Measurements from ENCODE around the gene ALK. TPM values are rescaled to one million over a fixed set of nuclear protein-coding genes. Genes with fewer than 3 reads are reported as not detected.

ALK gene
- total RNA-seq, 8 experiments from 2014 or later, result 0.49 to 8.8 (median 3.8) TPM

- Histone ChIP-seq H3K4me1 (replicated peaks in 1 of 2) (peaks cover 35 to 63% of the 10 kb centered on the region in 2 donors), H3K4me3 (no peak overlapping the region), H3K27ac (no peak overlapping the region)
- in situ Hi-C loops (cut with MboI; ENCODE audit: low pct_unique_long_range_greater_than_20kb in 2 of 9, low sequenced_read_pairs in 9 of 9, unreplicated experiment in 9 of 9), result no loop called here
- ATAC-seq (replicated peaks in 6 of 8), result peak in 6 of 8 experiments; percentile 60 to 80 (median 70)
- 77 to 100% (median 80%) methylated on average over 2 to 3 of the region's 4 CpGs; no CpG with 5 or more reads in 7 of the 10 experiments for WGBS, 10 experiments
These were observed 346.0 kb downstream of the ALK start for GRCh38 chr2:29575370-29575890.

- H3K27ac ChIP-seq, result no peak overlapping the region
- H3K4me1 ChIP-seq (replicated peaks in 1 of 2), result peaks cover 25 to 50% of the 10 kb centered on the region in 2 donors
- 39 to 100% (median 93%) methylated on average over 1 to 4 of the region's 4 CpGs; no CpG with 5 or more reads in 1 of the 10 experiments for WGBS, 10 experiments
- ATAC-seq (replicated peaks in 6 of 8), result no peak
- no peak overlapping the region for H3K4me3 ChIP-seq
- in situ Hi-C loops (cut with MboI; ENCODE audit: low pct_unique_long_range_greater_than_20kb in 2 of 9, low sequenced_read_pairs in 9 of 9, unreplicated experiment in 9 of 9), result no loop called here
These were observed 347.8 kb downstream of the ALK start for GRCh38 chr2:29573612-29574011.

GRCh38 chr2:29573147-29573546, 348.2 kb downstream of the ALK start:
- Histone ChIP-seq H3K27ac (no peak overlapping the region), H3K4me1 (replicated peaks in 1 of 2) (peaks cover 24 to 46% of the 10 kb centered on the region in 2 donors), H3K4me3 (no peak overlapping the region)
- WGBS, 10 experiments, result 17 to 100% (median 92%) methylated on average over 1 to 2 of the region's 2 CpGs; no CpG with 5 or more reads in 4 of the 10 experiments
- in situ Hi-C loops (cut with MboI; ENCODE audit: low pct_unique_long_range_greater_than_20kb in 2 of 9, low sequenced_read_pairs in 9 of 9, unreplicated experiment in 9 of 9), result no loop called here
- no peak for ATAC-seq (replicated peaks in 6 of 8)

- no peak for ATAC-seq (replicated peaks in 6 of 8)
- H3K4me3 ChIP-seq, result no peak overlapping the region
- 63 to 96% (median 85%) methylated on average over 1 to 5 of the region's 5 CpGs; no CpG with 5 or more reads in 2 of the 10 experiments for WGBS, 10 experiments
- H3K4me1 ChIP-seq (replicated peaks in 1 of 2), result peaks cover 8 to 31% of the 10 kb centered on the region in 2 donors
- in situ Hi-C loops (cut with MboI; ENCODE audit: low pct_unique_long_range_greater_than_20kb in 2 of 9, low sequenced_read_pairs in 9 of 9, unreplicated experiment in 9 of 9), result no loop called here
- H3K27ac ChIP-seq, result no peak overlapping the region
These were observed 350.8 kb downstream of the ALK start for GRCh38 chr2:29570539-29570938.

- H3K4me1 ChIP-seq (replicated peaks in 1 of 2), result peaks cover 5 to 17% of the 10 kb centered on the region in 2 donors
- in situ Hi-C loops (cut with MboI; ENCODE audit: low pct_unique_long_range_greater_than_20kb in 2 of 9, low sequenced_read_pairs in 9 of 9, unreplicated experiment in 9 of 9), result no loop called here
- H3K27ac ChIP-seq, result no peak overlapping the region
- ATAC-seq (replicated peaks in 6 of 8), result peak in 4 of 8 experiments; percentile 22 to 36 (median 30)
- H3K4me3 ChIP-seq, result no peak overlapping the region
- 24 to 100% (median 62%) methylated on average over 1 to 6 of the region's 6 CpGs for WGBS, 10 experiments
These were observed 353.4 kb downstream of the ALK start for GRCh38 chr2:29567906-29568520.

GRCh38 chr2:29563697-29564096, 357.7 kb downstream of the ALK start:
- in situ Hi-C loops (cut with MboI; ENCODE audit: low pct_unique_long_range_greater_than_20kb in 2 of 9, low sequenced_read_pairs in 9 of 9, unreplicated experiment in 9 of 9), result no loop called here
- WGBS, 10 experiments, result 40 to 100% (median 86%) methylated on average over 1 of the region's 1 CpG; no CpG with 5 or more reads in 3 of the 10 experiments
- no peak overlapping the region for H3K27ac ChIP-seq
- peaks cover 7 to 15% of the 10 kb centered on the region in 2 donors for H3K4me1 ChIP-seq (replicated peaks in 1 of 2)
- ATAC-seq (replicated peaks in 6 of 8), result no peak
- no peak overlapping the region for H3K4me3 ChIP-seq

GRCh38 chr2:29562896-29563295, 358.5 kb downstream of the ALK start:
- 17 to 86% (median 82%) methylated on average over 1 to 2 of the region's 2 CpGs; no CpG with 5 or more reads in 2 of the 10 experiments for WGBS, 10 experiments
- in situ Hi-C loops (cut with MboI; ENCODE audit: low pct_unique_long_range_greater_than_20kb in 2 of 9, low sequenced_read_pairs in 9 of 9, unreplicated experiment in 9 of 9), result no loop called here

GRCh38 chr2:29562319-29562718, 359.1 kb downstream of the ALK start:
- Histone ChIP-seq H3K27ac (no peak overlapping the region), H3K4me1 (replicated peaks in 1 of 2) (peaks cover 2 to 5% of the 10 kb centered on the region in 2 donors), H3K4me3 (no peak overlapping the region)
- in situ Hi-C loops (cut with MboI; ENCODE audit: low pct_unique_long_range_greater_than_20kb in 2 of 9, low sequenced_read_pairs in 9 of 9, unreplicated experiment in 9 of 9), result no loop called here
- no peak for ATAC-seq (replicated peaks in 6 of 8)

More at GRCh38 chr2:29562896-29563295, 358.5 kb downstream of the ALK start:
- Histone ChIP-seq H3K4me3 (no peak overlapping the region), H3K27ac (no peak overlapping the region), H3K4me1 (replicated peaks in 1 of 2) (peaks cover 5 to 11% of the 10 kb centered on the region in 2 donors)
- peak in 2 of 8 experiments; percentile 40 to 45 for ATAC-seq (replicated peaks in 6 of 8)

- Histone ChIP-seq H3K4me1 (replicated peaks in 1 of 2) (peaks cover 2 to 4% of the 10 kb centered on the region in 2 donors), H3K27ac (no peak overlapping the region), H3K4me3 (no peak overlapping the region)
- no peak for ATAC-seq (replicated peaks in 6 of 8)
- in situ Hi-C loops (cut with MboI; ENCODE audit: low pct_unique_long_range_greater_than_20kb in 2 of 9, low sequenced_read_pairs in 9 of 9, unreplicated experiment in 9 of 9), result no loop called here
- 86 to 100% (median 96%) methylated on average over 1 to 4 of the region's 4 CpGs; no CpG with 5 or more reads in 4 of the 10 experiments for WGBS, 10 experiments
These were observed 359.8 kb downstream of the ALK start for GRCh38 chr2:29561628-29562027.

- ATAC-seq (replicated peaks in 6 of 8), result peak in 2 of 8 experiments; percentile 47 to 52
- H3K27ac ChIP-seq, result no peak overlapping the region
- WGBS, 10 experiments, result 25 to 100% (median 56%) methylated on average over 1 to 6 of the region's 6 CpGs; no CpG with 5 or more reads in 3 of the 10 experiments
These were observed 360.2 kb downstream of the ALK start for GRCh38 chr2:29561181-29561580.

GRCh38 chr2:29560566-29560965, 360.8 kb downstream of the ALK start:
- Histone ChIP-seq H3K27ac (no peak overlapping the region), H3K4me1 (replicated peaks in 1 of 2) (peaks cover 2 to 9% of the 10 kb centered on the region in 2 donors), H3K4me3 (no peak overlapping the region)
- WGBS, 10 experiments, result 24 to 100% (median 91%) methylated on average over 1 to 5 of the region's 5 CpGs
- no peak for ATAC-seq (replicated peaks in 6 of 8)
- in situ Hi-C loops (cut with MboI; ENCODE audit: low pct_unique_long_range_greater_than_20kb in 2 of 9, low sequenced_read_pairs in 9 of 9, unreplicated experiment in 9 of 9), result no loop called here

More at GRCh38 chr2:29561181-29561580, 360.2 kb downstream of the ALK start:
- peaks cover 2 to 4% of the 10 kb centered on the region in 2 donors for H3K4me1 ChIP-seq (replicated peaks in 1 of 2)
- H3K4me3 ChIP-seq, result no peak overlapping the region
- in situ Hi-C loops (cut with MboI; ENCODE audit: low pct_unique_long_range_greater_than_20kb in 2 of 9, low sequenced_read_pairs in 9 of 9, unreplicated experiment in 9 of 9), result no loop called here

- in situ Hi-C loops (cut with MboI; ENCODE audit: low pct_unique_long_range_greater_than_20kb in 2 of 9, low sequenced_read_pairs in 9 of 9, unreplicated experiment in 9 of 9), result no loop called here
- no peak overlapping the region for H3K27ac ChIP-seq
- ATAC-seq (replicated peaks in 6 of 8), result no peak
- 20 to 100% (median 77%) methylated on average over 1 of the region's 1 CpG; no CpG with 5 or more reads in 4 of the 10 experiments for WGBS, 10 experiments
- H3K4me3 ChIP-seq, result no peak overlapping the region
- H3K4me1 ChIP-seq (replicated peaks in 1 of 2), result peaks cover 2 to 14% of the 10 kb centered on the region in 2 donors
These were observed 361.4 kb downstream of the ALK start for GRCh38 chr2:29560030-29560429.

GRCh38 chr2:29559578-29559977, 361.8 kb downstream of the ALK start:
- H3K4me3 ChIP-seq, result no peak overlapping the region
- in situ Hi-C loops (cut with MboI; ENCODE audit: low pct_unique_long_range_greater_than_20kb in 2 of 9, low sequenced_read_pairs in 9 of 9, unreplicated experiment in 9 of 9), result no loop called here
- peaks cover 2 to 10% of the 10 kb centered on the region in 2 donors for H3K4me1 ChIP-seq (replicated peaks in 1 of 2)
- no peak overlapping the region for H3K27ac ChIP-seq
- 0 to 60% (median 50%) methylated on average over 1 of the region's 1 CpG; no CpG with 5 or more reads in 7 of the 10 experiments for WGBS, 10 experiments
- peak in 6 of 8 experiments; percentile 26 to 70 (median 58) for ATAC-seq (replicated peaks in 6 of 8)
